AG04450 (cell line): ENCODE results near the gene TNFAIP8. TPM values are rescaled to one million over a fixed set of nuclear protein-coding genes. Genes with fewer than 3 reads are reported as not detected.

Experiments
- CTCF ChIA-PET: fragments of 300-600, 350-600 bp; formaldehyde crosslinking; extraction: SDS; loops from one replicate; lab custom pipeline; 2022; ENCODE audit warnings: antibody characterized with exemption, inconsistent platforms; lab: Charles Lee
- POLR2A ChIA-PET: fragments of 350-600 bp; formaldehyde crosslinking; extraction: SDS; loops from one replicate; lab custom pipeline; 2021; ENCODE audit warnings: antibody characterized with exemption, inconsistent platforms; lab: Yijun Ruan, JAX
- DNase-seq: peaks from one replicate; pipeline ENCODE4 v3.0.0-alpha.2; 2011; ENCODE audit warnings: low read depth, low spot score
- H3K27ac ChIP-seq: one replicate; pipeline ENCODE4 v1.5.1; 2012; ENCODE audit warnings: low read depth, low read length, control low read depth
- H3K27me3 ChIP-seq: one replicate; pipeline ENCODE4 v1.6.0; 2012; ENCODE audit warnings: low read length; ENCODE audit not compliant: control insufficient read depth, insufficient read depth
- H3K4me3 ChIP-seq: 2 replicates; pipeline ENCODE4 v1.5.1; 2011; ENCODE audit warnings: mild to moderate bottlenecking, low read depth, low read length, control low read depth
- H3K9me3 ChIP-seq: 2 replicates; pipeline ENCODE4 v1.5.1; 2012; ENCODE audit warnings: low read length; ENCODE audit not compliant: control insufficient read depth, insufficient read depth
- CTCF ChIP-seq: IDR thresholded peaks from 2 replicates; pipeline ENCODE4 v1.5.1; 2011; ENCODE audit warnings: low read depth, low read length, control low read depth, inconsistent platforms
- polyA plus RNA-seq: library from polyadenylated mRNA; depleted of rRNA; stranded (reverse); fragments of >200 nt; gene quantifications from 2 replicates; pipeline ENCODE4 v1.2.3, GENCODE V29; 2011

Gene TNFAIP8
- polyA plus RNA-seq, 1 experiment = 56.4 TPM

GRCh38 chr5:119387945-119388618 is 32.3 kb downstream of the TNFAIP8 start:
- no peak overlapping the region for H3K4me3 ChIP-seq
- ChIA-PET POLR2A (no interaction called here), CTCF (no interaction called here)
- TF ChIP-seq CTCF = no peak
- H3K9me3 ChIP-seq = no peaks in the 10 kb centered on the region
- H3K27me3 ChIP-seq = no peaks in the 10 kb centered on the region
- H3K27ac ChIP-seq = no peak overlapping the region
- DNase-seq = no peak

- CTCF ChIA-PET = no interaction called here
- no peak for DNase-seq
Observed at GRCh38 chr5:119388619-119389190, 32.9 kb downstream of the TNFAIP8 start.

GRCh38 chr5:119389288-119390030 is 33.6 kb downstream of the TNFAIP8 start:
- no peaks in the 10 kb centered on the region for H3K9me3 ChIP-seq
- DNase-seq = no peak
- no peak overlapping the region; the same call in 1 of the 2 replicates for H3K4me3 ChIP-seq
- H3K27me3 ChIP-seq = no peaks in the 10 kb centered on the region
- no peak for TF ChIP-seq CTCF
- ChIA-PET POLR2A (no interaction called here), CTCF (interaction anchor here (1.2 kb wide), 2 partner anchors 22 to 28 kb away, joined by 3 to 4 read pairs; no protein-coding TSS in a partner anchor)
- no peak overlapping the region for H3K27ac ChIP-seq

More at GRCh38 chr5:119388619-119389190, 32.9 kb downstream of the TNFAIP8 start:
- Histone ChIP-seq H3K27me3 (no peaks in the 10 kb centered on the region), H3K27ac (no peak overlapping the region), H3K4me3 (no peak overlapping the region), H3K9me3 (no peaks in the 10 kb centered on the region)
- no peak for TF ChIP-seq CTCF
- POLR2A ChIA-PET = no interaction called here

- DNase-seq = no peak
- ChIA-PET POLR2A (no interaction called here), CTCF (interaction anchor here (1.2 kb wide), 2 partner anchors 21 to 29 kb away, joined by 3 to 4 read pairs; no protein-coding TSS in a partner anchor)
- Histone ChIP-seq H3K9me3 (no peaks in the 10 kb centered on the region), H3K27ac (no peak overlapping the region), H3K4me3 (no peak overlapping the region), H3K27me3 (no peaks in the 10 kb centered on the region)
- no peak for TF ChIP-seq CTCF
Observed at GRCh38 chr5:119390404-119390803, 34.6 kb downstream of the TNFAIP8 start.
